Stimulated activated CD4-positive, alpha-beta T cell treated with anti-CD3 and anti-CD28 coated beads, Interleukin-1b, Interleukin-23, amount 100 ng/mL, for 4 hours (primary cell): ENCODE measurements around the gene ZNF878.
"Not testable (repeated sequence)": the region's sequence is repeated elsewhere in the genome, so short reads cannot be mapped to it uniquely, and the experiment has no call there.

Experiments
- DNase-seq, 2 donors: peaks; one replicate each; pipeline ENCODE4 v3.0.0-alpha.2; 2020; ENCODE audit warnings: low read depth in 2 of 2

The ZNF878 gene

GRCh38 chr19:12052497-12053169, at the start of gene ZNF878:
TSS of gene ZNF878 (minus strand) at chr19:12052961. CDS start at chr19:12052801, 160 bp downstream.
- peak in 1 of 2 donors; percentile 34 for DNase-seq

- no peak for DNase-seq
Measured at GRCh38 chr19:12098040-12098439, 45.3 kb upstream of the ZNF878 start.

GRCh38 chr19:12095111-12095790, 42.5 kb upstream of the ZNF878 start:
- no peak for DNase-seq

- no peak for DNase-seq
Measured at GRCh38 chr19:12093777-12094176, 41.0 kb upstream of the ZNF878 start.

GRCh38 chr19:12092956-12093355, 40.2 kb upstream of the ZNF878 start:
- DNase-seq = no peak

GRCh38 chr19:12092065-12092867, 39.5 kb upstream of the ZNF878 start:
- DNase-seq = peak; percentile 4 to 55

GRCh38 chr19:12090807-12091206, 38.0 kb upstream of the ZNF878 start:
- peak; percentile 42 to 54 for DNase-seq

GRCh38 chr19:12085074-12085818, 32.5 kb upstream of the ZNF878 start:
- DNase-seq = no peak

GRCh38 chr19:12083336-12083735, 30.6 kb upstream of the ZNF878 start:
- DNase-seq = not testable (repeated sequence)

GRCh38 chr19:12077375-12077774, 24.6 kb upstream of the ZNF878 start:
- no peak for DNase-seq

GRCh38 chr19:12076331-12076730, 23.6 kb upstream of the ZNF878 start:
- DNase-seq = not testable (repeated sequence)

- DNase-seq = no peak
Measured at GRCh38 chr19:12075538-12076139, 22.9 kb upstream of the ZNF878 start.

- DNase-seq = peak; percentile 42 to 69
Measured at GRCh38 chr19:12064590-12065538, 12.1 kb upstream of the ZNF878 start, which contains the start of gene ZNF844. TSS of gene ZNF844 (plus strand) at chr19:12064731. CDS start at chr19:12064874, 143 bp downstream.

GRCh38 chr19:12055784-12056183, 3.0 kb upstream of the ZNF878 start:
- no peak for DNase-seq

- DNase-seq = no peak
Measured at GRCh38 chr19:12052091-12052496, 667 bp downstream of the ZNF878 start.

- no peak for DNase-seq
Measured at GRCh38 chr19:12047868-12048267, 4.9 kb downstream of the ZNF878 start.

GRCh38 chr19:12043752-12044422, 8.9 kb downstream of the ZNF878 start:
- no peak for DNase-seq

GRCh38 chr19:12042893-12043292, 9.9 kb downstream of the ZNF878 start:
- DNase-seq = no peak
